Nephron progenitor cell (in vitro differentiated cells): ENCODE measurements around the gene OR2T5.
"Not testable (repeated sequence)": the region's sequence is repeated elsewhere in the genome, so short reads cannot be mapped to it uniquely, and the experiment has no call there.

Experiments
- DNase-seq: peaks from one replicate; pipeline ENCODE4 v3.0.0; 2021
- H3K27ac Mint-ChIP-seq: 2 replicates; pipeline ENCODE4 v1.8.0; 2021; ENCODE audit warnings: mild to moderate bottlenecking, moderate library complexity, mixed read lengths
- H3K27me3 Mint-ChIP-seq: 2 replicates; pipeline ENCODE4 v1.8.0; 2021; ENCODE audit warnings: mild to moderate bottlenecking, low read depth, mixed read lengths; ENCODE audit not compliant: poor library complexity
- H3K36me3 Mint-ChIP-seq: 2 replicates; pipeline ENCODE4 v1.8.0; 2021; ENCODE audit warnings: low read depth, mixed read lengths
- H3K4me1 Mint-ChIP-seq: 2 replicates; pipeline ENCODE4 v1.8.0; 2021; ENCODE audit warnings: mixed read lengths
- H3K4me3 Mint-ChIP-seq: 2 replicates; pipeline ENCODE4 v1.8.0; 2021; ENCODE audit warnings: mild to moderate bottlenecking, moderate library complexity, mixed read lengths
- H3K9me3 Mint-ChIP-seq: 2 replicates; pipeline ENCODE4 v1.8.0; 2021; ENCODE audit warnings: mild to moderate bottlenecking, moderate library complexity, mixed read lengths

The OR2T5 gene, protein sequence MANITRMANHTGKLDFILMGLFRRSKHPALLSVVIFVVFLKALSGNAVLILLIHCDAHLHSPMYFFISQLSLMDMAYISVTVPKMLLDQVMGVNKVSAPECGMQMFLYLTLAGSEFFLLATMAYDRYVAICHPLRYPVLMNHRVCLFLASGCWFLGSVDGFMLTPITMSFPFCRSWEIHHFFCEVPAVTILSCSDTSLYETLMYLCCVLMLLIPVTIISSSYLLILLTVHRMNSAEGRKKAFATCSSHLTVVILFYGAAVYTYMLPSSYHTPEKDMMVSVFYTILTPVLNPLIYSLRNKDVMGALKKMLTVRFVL

GRCh38 chr1:248488289-248488688 is at the start of gene OR2T5:
OR2T5 (plus strand) TSS chr1:248488589; CDS start chr1:248488589, 0 bp downstream.
- H3K27ac Mint-ChIP-seq, H3K4me3 Mint-ChIP-seq, DNase-seq, H3K4me1 Mint-ChIP-seq, H3K27me3 Mint-ChIP-seq, H3K36me3 Mint-ChIP-seq, H3K9me3 Mint-ChIP-seq: not testable (repeated sequence)

DNA sequence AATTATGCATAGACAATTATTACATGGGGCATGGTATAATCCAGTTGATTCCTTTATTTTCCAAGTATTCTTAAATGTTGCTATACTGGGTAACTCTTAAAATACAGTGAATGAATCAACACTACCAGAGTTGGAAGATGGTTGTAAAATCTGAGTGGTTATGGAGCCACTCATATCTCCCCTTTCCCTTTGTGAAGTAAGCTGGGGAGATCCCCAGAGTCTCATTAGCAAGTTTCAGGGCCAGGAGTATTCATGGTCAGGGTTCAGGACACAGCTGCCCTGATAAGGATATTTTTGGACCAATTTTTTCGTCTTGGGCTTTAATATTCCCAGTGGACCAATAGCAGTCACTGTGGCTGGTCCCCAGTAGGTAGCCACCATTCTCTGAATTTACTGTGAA is 49.7 kb upstream of the OR2T5 start:
- H3K4me3 Mint-ChIP-seq, DNase-seq, H3K27ac Mint-ChIP-seq, H3K36me3 Mint-ChIP-seq, H3K27me3 Mint-ChIP-seq, H3K4me1 Mint-ChIP-seq: not testable (repeated sequence)
- peaks cover 50% of the 10 kb centered on the region for H3K9me3 Mint-ChIP-seq

- not testable (repeated sequence) for H3K27me3 Mint-ChIP-seq, DNase-seq, H3K4me3 Mint-ChIP-seq, H3K27ac Mint-ChIP-seq, H3K4me1 Mint-ChIP-seq, H3K36me3 Mint-ChIP-seq
- H3K9me3 Mint-ChIP-seq, result peaks cover 55% of the 10 kb centered on the region
These were observed 49.1 kb upstream of the OR2T5 start for GRCh38 chr1:248439283-248439682.

DNA sequence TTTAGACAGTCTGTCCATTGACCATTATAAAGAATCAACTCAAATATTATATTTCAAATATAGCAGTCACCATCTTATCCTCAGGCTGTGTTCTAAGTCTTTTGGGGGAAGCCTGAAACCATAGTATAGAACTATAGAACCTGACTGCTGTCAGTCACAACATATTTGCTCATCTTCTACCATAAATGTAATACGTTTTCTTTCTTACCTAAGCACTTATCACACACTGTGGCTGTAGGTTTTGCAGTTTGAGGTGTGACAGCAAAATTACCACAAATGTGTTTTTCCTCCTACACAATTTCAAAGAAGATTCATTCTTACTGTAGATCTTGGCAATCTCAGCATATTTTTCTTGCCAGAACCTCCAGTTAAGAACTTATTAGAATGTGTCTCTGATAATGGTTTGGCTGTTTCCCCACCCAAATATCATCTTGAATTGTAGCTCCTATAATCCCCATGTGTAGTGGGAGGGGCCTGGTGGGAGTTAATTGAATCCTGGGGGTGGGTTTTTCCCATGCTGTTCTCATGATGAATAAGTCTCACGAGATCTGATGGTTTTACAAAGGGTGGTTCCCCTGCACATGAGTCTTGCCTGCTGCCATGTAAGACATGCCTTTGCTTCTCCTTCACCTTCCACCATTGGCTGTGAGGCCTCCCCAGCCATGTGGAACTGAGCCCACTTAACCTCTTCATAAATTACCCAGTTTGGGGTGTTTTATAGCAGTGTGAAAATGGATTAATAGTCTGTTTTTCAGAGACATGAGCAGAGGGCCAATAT is 45.7 kb upstream of the OR2T5 start:
- not testable (repeated sequence) for DNase-seq, H3K4me1 Mint-ChIP-seq, H3K4me3 Mint-ChIP-seq, H3K27me3 Mint-ChIP-seq, H3K36me3 Mint-ChIP-seq, H3K27ac Mint-ChIP-seq
- H3K9me3 Mint-ChIP-seq, result peaks cover 70% of the 10 kb centered on the region

GRCh38 chr1:248444603-248445002 is 43.8 kb upstream of the OR2T5 start:
- not testable (repeated sequence) for DNase-seq, H3K27ac Mint-ChIP-seq, H3K36me3 Mint-ChIP-seq, H3K27me3 Mint-ChIP-seq, H3K4me3 Mint-ChIP-seq, H3K4me1 Mint-ChIP-seq
- peaks cover 65% of the 10 kb centered on the region for H3K9me3 Mint-ChIP-seq

DNA sequence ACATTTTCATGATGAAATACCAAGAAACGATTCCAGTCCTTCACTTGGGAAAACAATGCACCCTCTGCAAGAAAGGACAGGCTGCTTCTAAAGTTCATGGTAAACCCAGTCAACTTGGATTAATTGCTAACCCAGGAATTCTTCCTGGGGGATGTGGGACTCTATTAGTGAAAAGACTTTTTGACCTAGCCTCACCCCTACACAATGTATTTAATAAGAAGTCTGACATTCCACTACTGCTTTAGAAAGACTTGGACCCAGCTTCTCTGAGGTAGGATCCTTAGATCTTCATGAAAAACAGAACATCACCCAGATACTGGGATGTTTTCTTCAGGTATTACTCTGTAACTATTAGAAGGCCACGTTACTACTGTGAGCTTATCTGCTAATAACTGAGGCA is 43.0 kb upstream of the OR2T5 start, which contains the start of gene OR2T2:
Gene OR2T2 (plus strand): TSS at position 239 of the 400 bp plus-strand sequence. CDS start 7,161 bp downstream, outside the sequence.
- not testable (repeated sequence) for H3K36me3 Mint-ChIP-seq, H3K27ac Mint-ChIP-seq, H3K4me3 Mint-ChIP-seq, H3K27me3 Mint-ChIP-seq, DNase-seq, H3K4me1 Mint-ChIP-seq
- H3K9me3 Mint-ChIP-seq, result peaks cover 65% of the 10 kb centered on the region

DNA sequence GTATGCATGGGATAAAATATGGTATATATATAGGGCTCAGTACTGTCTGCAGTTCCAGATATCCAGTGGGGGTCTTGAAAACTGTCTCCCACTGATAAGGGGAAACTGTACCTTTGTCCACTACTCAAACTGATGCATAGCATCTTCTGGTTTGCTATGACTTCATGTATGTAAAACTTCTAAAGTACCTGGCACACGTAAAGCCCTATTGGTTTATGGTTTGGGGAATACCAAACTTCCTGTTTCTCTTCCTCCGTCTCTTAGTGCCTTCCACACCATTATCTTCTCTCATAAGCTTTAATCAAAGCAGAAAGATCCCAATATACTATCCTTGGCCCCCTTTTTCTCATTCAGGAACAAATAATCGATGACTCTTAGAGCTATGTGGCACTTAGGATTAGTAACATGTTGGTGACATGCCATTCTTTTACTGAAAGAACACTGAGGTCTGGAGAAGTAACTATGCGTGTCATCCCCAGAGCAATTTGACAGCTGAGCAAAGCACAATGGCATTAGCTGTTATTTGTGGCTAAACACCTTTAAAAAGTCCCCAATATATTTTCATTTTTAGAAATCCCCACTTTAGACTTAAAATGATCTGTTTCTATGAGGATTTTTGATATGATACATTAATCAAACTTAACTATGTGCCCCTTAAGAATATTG is 39.8 kb upstream of the OR2T5 start:
- not testable (repeated sequence) for H3K27me3 Mint-ChIP-seq

GRCh38 chr1:248449821-248450465 is 38.4 kb upstream of the OR2T5 start:
- not testable (repeated sequence) for DNase-seq, H3K4me1 Mint-ChIP-seq, H3K27ac Mint-ChIP-seq, H3K4me3 Mint-ChIP-seq, H3K27me3 Mint-ChIP-seq, H3K36me3 Mint-ChIP-seq
- H3K9me3 Mint-ChIP-seq, result peaks cover 34% of the 10 kb centered on the region

More for the DNA sequence above, 39.8 kb upstream of the OR2T5 start:
- peaks cover 44% of the 10 kb centered on the region for H3K9me3 Mint-ChIP-seq
- not testable (repeated sequence) for H3K4me3 Mint-ChIP-seq, H3K4me1 Mint-ChIP-seq, H3K27ac Mint-ChIP-seq, H3K36me3 Mint-ChIP-seq, DNase-seq

GRCh38 chr1:248450466-248451145 is 37.8 kb upstream of the OR2T5 start:
- DNase-seq, result not testable (repeated sequence)

DNA sequence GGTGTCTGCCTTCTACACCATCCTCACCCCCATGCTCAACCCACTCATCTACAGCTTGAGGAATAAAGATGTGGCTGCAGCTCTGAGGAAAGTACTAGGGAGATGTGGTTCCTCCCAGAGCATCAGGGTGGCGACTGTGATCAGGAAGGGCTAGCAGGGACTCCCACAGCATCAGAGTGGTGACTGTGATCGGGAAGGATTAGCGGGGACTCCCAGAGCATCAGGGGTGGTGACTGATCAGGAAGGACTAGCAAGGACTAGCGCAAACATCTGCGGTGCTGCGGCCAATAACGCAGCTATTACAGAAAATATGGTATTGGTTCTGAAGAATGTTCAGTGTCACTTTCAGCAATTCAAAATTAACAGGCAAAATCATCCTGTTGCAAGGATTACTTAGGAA is 34.8 kb upstream of the OR2T5 start:
- peaks cover 18% of the 10 kb centered on the region for H3K9me3 Mint-ChIP-seq

More at GRCh38 chr1:248450466-248451145, 37.8 kb upstream of the OR2T5 start:
- H3K36me3 Mint-ChIP-seq, H3K27me3 Mint-ChIP-seq, H3K4me1 Mint-ChIP-seq, H3K4me3 Mint-ChIP-seq, H3K27ac Mint-ChIP-seq: not testable (repeated sequence)
- H3K9me3 Mint-ChIP-seq, result peaks cover 30% of the 10 kb centered on the region

GRCh38 chr1:248455045-248455444 is 33.3 kb upstream of the OR2T5 start:
- H3K9me3 Mint-ChIP-seq, result peaks cover 32% of the 10 kb centered on the region
- H3K4me3 Mint-ChIP-seq, H3K4me1 Mint-ChIP-seq, H3K27ac Mint-ChIP-seq, DNase-seq, H3K27me3 Mint-ChIP-seq, H3K36me3 Mint-ChIP-seq: not testable (repeated sequence)

More for the DNA sequence above, 34.8 kb upstream of the OR2T5 start:
- not testable (repeated sequence) for H3K27ac Mint-ChIP-seq, H3K36me3 Mint-ChIP-seq, H3K4me1 Mint-ChIP-seq, DNase-seq, H3K4me3 Mint-ChIP-seq, H3K27me3 Mint-ChIP-seq

- DNase-seq, H3K36me3 Mint-ChIP-seq, H3K4me1 Mint-ChIP-seq, H3K27ac Mint-ChIP-seq, H3K4me3 Mint-ChIP-seq, H3K27me3 Mint-ChIP-seq: not testable (repeated sequence)
- peaks cover 38% of the 10 kb centered on the region for H3K9me3 Mint-ChIP-seq
These were observed 31.8 kb upstream of the OR2T5 start for GRCh38 chr1:248456635-248457034.

DNA sequence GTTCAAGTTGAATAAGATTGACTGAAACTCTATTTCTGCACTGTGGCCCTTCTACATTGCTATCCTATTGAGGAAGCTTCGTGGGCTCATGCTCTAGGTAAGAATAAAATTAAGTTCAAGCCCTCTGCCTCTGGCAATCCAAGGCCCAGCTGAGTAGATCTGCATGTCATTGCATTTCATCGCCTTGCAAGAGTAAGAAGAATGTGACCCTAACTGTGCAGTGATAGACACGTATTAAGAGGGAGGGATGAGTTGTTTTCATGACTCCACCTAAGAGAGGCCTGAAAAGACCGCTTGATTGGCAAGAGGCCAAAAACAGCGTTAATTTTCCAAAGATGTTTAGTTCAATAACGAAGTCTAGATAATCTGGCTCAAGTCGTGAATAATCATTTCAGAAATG is 29.3 kb upstream of the OR2T5 start:
- H3K27me3 Mint-ChIP-seq, H3K4me3 Mint-ChIP-seq, H3K27ac Mint-ChIP-seq, H3K36me3 Mint-ChIP-seq, DNase-seq, H3K4me1 Mint-ChIP-seq: not testable (repeated sequence)
- H3K9me3 Mint-ChIP-seq, result peaks cover 55% of the 10 kb centered on the region
